ENCODE data around the gene NPAS3. TPM values are rescaled to one million over a fixed set of nuclear protein-coding genes. Genes with fewer than 3 reads are reported as not detected.

NPAS3 gene
- total RNA-seq, 2 experiments from 2014 or later = not detected

- no peak overlapping the region for H3K4me2 ChIP-seq (ENCODE audit: low read length)
- CTCF ChIA-PET (ENCODE audit: unreplicated experiment) = no interaction called here
- no peaks in the 10 kb centered on the region for H3K4me1 ChIP-seq (ENCODE audit: insufficient read depth, low read length, poor library complexity, severe bottlenecking)
- POLR2A ChIA-PET = no interaction called here
- H4K20me1 ChIP-seq (ENCODE audit: insufficient read depth, low read length) = no peaks in the 10 kb centered on the region
- TF ChIP-seq CTCF (conservative IDR thresholded peaks at IDR 0.05; ENCODE audit: low read length) (no peak), EZH2phosphoT487 (IDR thresholded peaks at IDR 0.05; ENCODE audit: borderline replicate concordance, low read depth, low read length) (no peak)
- H3K9me2 ChIP-seq (ENCODE audit: insufficient read depth, low read length) = no peaks in the 10 kb centered on the region
- no peaks in the 10 kb centered on the region for H3K36me3 ChIP-seq (ENCODE audit: insufficient read depth, low read length)
- no peak overlapping the region for H3K4me3 ChIP-seq (ENCODE audit: low read depth, low read length, poor library complexity, severe bottlenecking)
- no peak overlapping the region for H3K27ac ChIP-seq (ENCODE audit: low read depth, low read length, poor library complexity, severe bottlenecking)
- DNase-seq (ENCODE audit: low spot score) = no peak
- intact Hi-C loops (cut with micrococcal nuclease; ENCODE audit: unreplicated experiment) = no loop called here
- BruUV-seq (replicated peaks) = no TSS peak
- no peak overlapping the region for H2AFZ ChIP-seq (ENCODE audit: low read length)
- H3K9me3 ChIP-seq (ENCODE audit: low read length) = no peaks in the 10 kb centered on the region
- no peaks in the 10 kb centered on the region for H3K79me2 ChIP-seq (ENCODE audit: insufficient read depth, low read depth, low read length)
Observed at GRCh38 chr14:33465846-33466700, 527.4 kb downstream of the NPAS3 start.

- H3K27ac ChIP-seq (ENCODE audit: low read depth, low read length, poor library complexity, severe bottlenecking) = no peak overlapping the region
- no peak overlapping the region for H3K4me2 ChIP-seq (ENCODE audit: low read length)
- no peaks in the 10 kb centered on the region for H3K9me2 ChIP-seq (ENCODE audit: insufficient read depth, low read length)
- no peaks in the 10 kb centered on the region for H3K4me1 ChIP-seq (ENCODE audit: insufficient read depth, low read length, poor library complexity, severe bottlenecking)
- ChIA-PET POLR2A (no interaction called here), CTCF (ENCODE audit: unreplicated experiment) (no interaction called here)
- H3K79me2 ChIP-seq (ENCODE audit: insufficient read depth, low read depth, low read length) = no peaks in the 10 kb centered on the region
- intact Hi-C loops (cut with micrococcal nuclease; ENCODE audit: unreplicated experiment) = no loop called here
- DNase-seq (ENCODE audit: low spot score) = no peak
- H2AFZ ChIP-seq (ENCODE audit: low read length) = no peak overlapping the region
- H3K4me3 ChIP-seq (ENCODE audit: low read depth, low read length, poor library complexity, severe bottlenecking) = no peak overlapping the region
- no peak for TF ChIP-seq EZH2phosphoT487 (IDR thresholded peaks at IDR 0.05; ENCODE audit: borderline replicate concordance, low read depth, low read length)
- no peak for TF ChIP-seq CTCF (conservative IDR thresholded peaks at IDR 0.05; ENCODE audit: low read length)
- H3K36me3 ChIP-seq (ENCODE audit: insufficient read depth, low read length) = no peaks in the 10 kb centered on the region
- no TSS peak for BruUV-seq (replicated peaks)
- H4K20me1 ChIP-seq (ENCODE audit: insufficient read depth, low read length) = no peaks in the 10 kb centered on the region
- no peaks in the 10 kb centered on the region for H3K9me3 ChIP-seq (ENCODE audit: low read length)
Observed at GRCh38 chr14:33467971-33468370, 529.3 kb downstream of the NPAS3 start.

GRCh38 chr14:33469898-33470297 lies 531.2 kb downstream of the NPAS3 start:
- Histone ChIP-seq H2AFZ (ENCODE audit: low read length) (no peak overlapping the region), H3K9me2 (ENCODE audit: insufficient read depth, low read length) (no peaks in the 10 kb centered on the region), H3K9me3 (ENCODE audit: low read length) (no peaks in the 10 kb centered on the region), H3K79me2 (ENCODE audit: insufficient read depth, low read depth, low read length) (no peaks in the 10 kb centered on the region), H4K20me1 (ENCODE audit: insufficient read depth, low read length) (no peaks in the 10 kb centered on the region), H3K36me3 (ENCODE audit: insufficient read depth, low read length) (no peaks in the 10 kb centered on the region), H3K4me2 (ENCODE audit: low read length) (no peak overlapping the region), H3K27ac (ENCODE audit: low read depth, low read length, poor library complexity, severe bottlenecking) (no peak overlapping the region), H3K4me3 (ENCODE audit: low read depth, low read length, poor library complexity, severe bottlenecking) (no peak overlapping the region), H3K4me1 (ENCODE audit: insufficient read depth, low read length, poor library complexity, severe bottlenecking) (no peaks in the 10 kb centered on the region)
- TF ChIP-seq CTCF (conservative IDR thresholded peaks at IDR 0.05; ENCODE audit: low read length) (no peak), EZH2phosphoT487 (IDR thresholded peaks at IDR 0.05; ENCODE audit: borderline replicate concordance, low read depth, low read length) (no peak)
- ChIA-PET CTCF (ENCODE audit: unreplicated experiment) (no interaction called here), POLR2A (no interaction called here)
- intact Hi-C loops (cut with micrococcal nuclease; ENCODE audit: unreplicated experiment) = loop anchor here (10.0 kb wide), 1 partner anchor 325 kb away; no protein-coding TSS in a partner anchor
- DNase-seq (ENCODE audit: low spot score) = no peak
- BruUV-seq (replicated peaks) = no TSS peak
